ENCODE data around the gene SLC44A3. TPM values are rescaled to one million over a fixed set of nuclear protein-coding genes. Genes with fewer than 3 reads are reported as not detected.
"Not testable (repeated sequence)": the region's sequence is repeated elsewhere in the genome, so short reads cannot be mapped to it uniquely, and the experiment has no call there.

Gene SLC44A3
- total RNA-seq, 2 experiments from 2014 or later, result 0.37 to 0.52 TPM

DNA sequence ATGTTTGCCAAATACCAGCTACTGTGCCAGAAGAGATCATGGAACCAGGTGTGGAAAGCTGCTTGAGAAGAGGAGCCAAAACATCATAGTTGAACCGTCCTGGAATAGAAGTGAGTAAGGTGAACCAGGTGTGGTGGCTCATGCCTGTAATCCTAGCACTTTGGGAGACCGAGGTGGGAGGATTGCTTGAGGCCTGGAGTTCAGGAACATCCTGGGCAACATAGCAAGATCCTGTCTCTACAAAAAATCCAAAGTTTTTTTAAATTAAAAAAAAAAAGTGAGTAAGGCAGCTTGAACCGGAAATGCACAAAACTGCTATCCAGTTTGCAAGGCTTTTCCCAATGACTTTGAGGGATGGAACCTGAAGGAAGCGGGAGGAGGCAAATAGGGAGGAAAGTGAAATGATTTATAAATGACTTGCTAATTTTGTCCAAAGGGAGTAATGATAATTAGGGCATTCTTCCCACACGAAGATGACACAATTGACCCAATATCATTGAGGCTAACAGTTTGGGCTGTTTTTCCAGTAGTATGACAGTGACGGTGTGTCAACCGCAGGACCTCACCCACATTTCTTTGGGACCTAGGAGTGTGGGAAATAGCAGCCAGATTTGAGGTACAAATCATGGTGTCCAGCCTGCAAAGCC is 108.3 kb downstream of the SLC44A3 start:
- no peak for DNase-seq
- H3K9me3 Mint-ChIP-seq, result no peaks in the 10 kb centered on the region
- H3K4me3 Mint-ChIP-seq, result no peak overlapping the region
- H3K27ac Mint-ChIP-seq, result no peak overlapping the region
- ChIA-PET POLR2A (no interaction called here), CTCF (no interaction called here)
- no peaks in the 10 kb centered on the region for H3K36me3 Mint-ChIP-seq (ENCODE audit: low read depth)
- peaks cover 13% of the 10 kb centered on the region for H3K4me1 Mint-ChIP-seq
- H3K27me3 Mint-ChIP-seq, result peaks cover 46% of the 10 kb centered on the region

GRCh38 chr1:94929351-94930217 is 109.4 kb downstream of the SLC44A3 start:
- POLR2A ChIA-PET, result no interaction called here
- Mint-ChIP-seq H3K27me3 (peaks cover 38% of the 10 kb centered on the region), H3K4me1 (peaks cover 13% of the 10 kb centered on the region), H3K36me3 (ENCODE audit: low read depth) (no peaks in the 10 kb centered on the region), H3K4me3 (no peak overlapping the region), H3K9me3 (no peaks in the 10 kb centered on the region), H3K27ac (no peak overlapping the region)
- CTCF ChIA-PET, result no interaction called here
- DNase-seq, result no peak

- CTCF ChIA-PET, result no interaction called here
- no peaks in the 10 kb centered on the region for H3K9me3 Mint-ChIP-seq
Observed at GRCh38 chr1:94931254-94931841, 111.2 kb downstream of the SLC44A3 start.

DNA sequence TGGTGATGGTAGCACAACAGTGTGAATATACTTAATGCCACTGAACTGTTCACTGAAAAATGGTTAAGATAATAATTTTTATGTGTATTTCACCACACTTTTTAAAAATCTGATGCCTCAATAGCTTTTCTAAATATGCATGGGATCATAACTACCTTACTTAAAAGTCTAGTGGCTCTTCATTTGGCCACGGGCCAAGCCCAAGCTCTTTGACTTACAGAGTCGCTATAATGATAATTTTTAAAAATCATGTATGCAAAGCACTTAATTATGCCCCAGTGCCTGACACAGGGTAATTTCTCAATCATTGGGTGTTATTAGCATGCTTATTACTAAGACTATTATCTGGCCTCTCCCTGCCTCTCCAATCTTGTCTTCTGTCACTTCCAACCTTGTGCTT is 114.4 kb downstream of the SLC44A3 start:
- POLR2A ChIA-PET, result no interaction called here
- Mint-ChIP-seq H3K9me3 (no peaks in the 10 kb centered on the region), H3K27ac (no peak overlapping the region), H3K4me1 (no peaks in the 10 kb centered on the region), H3K27me3 (peaks cover 3% of the 10 kb centered on the region), H3K36me3 (ENCODE audit: low read depth) (no peaks in the 10 kb centered on the region), H3K4me3 (no peak overlapping the region)
- CTCF ChIA-PET, result no interaction called here
- DNase-seq, result no peak

More at GRCh38 chr1:94931254-94931841, 111.2 kb downstream of the SLC44A3 start:
- peaks cover 4% of the 10 kb centered on the region for H3K4me1 Mint-ChIP-seq
- H3K27me3 Mint-ChIP-seq, result peaks cover 24% of the 10 kb centered on the region
- POLR2A ChIA-PET, result no interaction called here
- no peaks in the 10 kb centered on the region for H3K36me3 Mint-ChIP-seq (ENCODE audit: low read depth)
- DNase-seq, result no peak
- no peak overlapping the region for H3K27ac Mint-ChIP-seq
- H3K4me3 Mint-ChIP-seq, result no peak overlapping the region

DNA sequence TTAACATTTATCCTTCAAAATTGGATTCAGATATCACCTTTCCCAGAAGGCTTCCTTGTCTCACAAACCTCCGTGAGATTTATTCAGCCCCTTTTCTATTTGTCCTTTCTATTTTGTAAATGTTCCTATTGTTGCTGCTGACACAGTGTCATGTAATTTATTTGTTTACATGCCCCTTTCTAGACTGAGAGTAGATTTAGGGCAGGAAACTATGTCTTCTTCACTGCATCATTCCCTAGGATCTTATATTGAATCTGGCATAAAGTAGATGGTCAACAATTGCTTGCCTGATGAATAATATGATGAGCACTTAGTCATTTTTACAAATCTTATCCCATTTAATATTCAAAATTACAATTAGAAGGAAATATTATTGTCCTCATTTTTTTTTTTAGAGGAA is 114.9 kb downstream of the SLC44A3 start:
- H3K27ac Mint-ChIP-seq, result no peak overlapping the region
- H3K9me3 Mint-ChIP-seq, result no peaks in the 10 kb centered on the region
- no peak for DNase-seq
- H3K4me1 Mint-ChIP-seq, result no peaks in the 10 kb centered on the region
- peaks cover 2% of the 10 kb centered on the region for H3K27me3 Mint-ChIP-seq
- ChIA-PET POLR2A (no interaction called here), CTCF (no interaction called here)
- no peak overlapping the region for H3K4me3 Mint-ChIP-seq
- no peaks in the 10 kb centered on the region for H3K36me3 Mint-ChIP-seq (ENCODE audit: low read depth)

GRCh38 chr1:94935476-94935875 is 115.3 kb downstream of the SLC44A3 start:
- Mint-ChIP-seq H3K27ac (no peak overlapping the region), H3K4me3 (no peak overlapping the region), H3K4me1 (no peaks in the 10 kb centered on the region), H3K9me3 (no peaks in the 10 kb centered on the region), H3K36me3 (ENCODE audit: low read depth) (no peaks in the 10 kb centered on the region), H3K27me3 (no peaks in the 10 kb centered on the region)
- POLR2A ChIA-PET, result no interaction called here
- no peak for DNase-seq
- CTCF ChIA-PET, result no interaction called here

GRCh38 chr1:94936861-94937620 is 116.9 kb downstream of the SLC44A3 start:
- no peak overlapping the region for H3K27ac Mint-ChIP-seq
- CTCF ChIA-PET, result no interaction called here
- no peaks in the 10 kb centered on the region for H3K9me3 Mint-ChIP-seq
- no peaks in the 10 kb centered on the region for H3K27me3 Mint-ChIP-seq
- H3K36me3 Mint-ChIP-seq (ENCODE audit: low read depth), result no peaks in the 10 kb centered on the region
- H3K4me3 Mint-ChIP-seq, result no peak overlapping the region
- POLR2A ChIA-PET, result no interaction called here
- H3K4me1 Mint-ChIP-seq, result no peaks in the 10 kb centered on the region
- DNase-seq, result no peak

GRCh38 chr1:94937820-94938219 is 117.7 kb downstream of the SLC44A3 start:
- ChIA-PET POLR2A (no interaction called here), CTCF (no interaction called here)
- H3K9me3 Mint-ChIP-seq, result no peaks in the 10 kb centered on the region
- H3K36me3 Mint-ChIP-seq (ENCODE audit: low read depth), result no peaks in the 10 kb centered on the region
- no peak overlapping the region for H3K4me3 Mint-ChIP-seq
- DNase-seq, result no peak
- H3K27ac Mint-ChIP-seq, result no peak overlapping the region
- no peaks in the 10 kb centered on the region for H3K4me1 Mint-ChIP-seq
- no peaks in the 10 kb centered on the region for H3K27me3 Mint-ChIP-seq

- ChIA-PET POLR2A (interaction anchor here (0.7 kb wide), 1 partner anchor 79 kb away, joined by 3 read pairs; no protein-coding TSS in a partner anchor), CTCF (no interaction called here)
- H3K27ac Mint-ChIP-seq, result no peak overlapping the region
Observed at GRCh38 chr1:94940738-94941137, 120.6 kb downstream of the SLC44A3 start.

DNA sequence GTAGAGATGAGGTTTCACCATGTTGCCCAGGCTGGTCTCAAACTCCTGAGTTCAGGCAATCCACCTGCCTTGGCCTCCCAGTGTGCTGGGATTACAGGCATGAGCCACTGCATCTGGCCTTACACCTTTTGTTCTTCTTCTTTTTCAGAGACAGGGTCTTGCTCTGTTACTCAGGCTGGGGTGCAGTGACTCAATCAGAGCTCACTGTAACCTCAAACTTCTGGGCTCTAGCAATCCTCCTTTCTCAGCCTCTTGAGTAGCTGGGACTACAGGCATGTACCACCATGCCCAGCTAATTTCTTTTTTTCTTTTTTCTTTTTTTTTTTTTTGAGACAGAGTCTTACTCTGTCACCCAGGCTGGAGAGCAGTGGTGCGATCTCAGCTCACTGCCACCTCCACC is 121.3 kb downstream of the SLC44A3 start:
- peaks cover 14% of the 10 kb centered on the region for H3K27me3 Mint-ChIP-seq
- POLR2A ChIA-PET; H3K27ac Mint-ChIP-seq; DNase-seq; CTCF ChIA-PET; H3K9me3 Mint-ChIP-seq; H3K4me1 Mint-ChIP-seq; H3K36me3 Mint-ChIP-seq (ENCODE audit: low read depth); H3K4me3 Mint-ChIP-seq: not testable (repeated sequence)

More at GRCh38 chr1:94940738-94941137, 120.6 kb downstream of the SLC44A3 start:
- peaks cover 14% of the 10 kb centered on the region for H3K27me3 Mint-ChIP-seq
- no peak for DNase-seq
- no peak overlapping the region for H3K4me3 Mint-ChIP-seq
- no peaks in the 10 kb centered on the region for H3K36me3 Mint-ChIP-seq (ENCODE audit: low read depth)
- H3K9me3 Mint-ChIP-seq, result no peaks in the 10 kb centered on the region
- no peaks in the 10 kb centered on the region for H3K4me1 Mint-ChIP-seq

- Mint-ChIP-seq H3K9me3 (no peaks in the 10 kb centered on the region), H3K27ac (no peak overlapping the region), H3K36me3 (ENCODE audit: low read depth) (no peaks in the 10 kb centered on the region), H3K4me3 (no peak overlapping the region), H3K27me3 (peaks cover 14% of the 10 kb centered on the region), H3K4me1 (no peaks in the 10 kb centered on the region)
- DNase-seq, result no peak
- CTCF ChIA-PET, result no interaction called here
- POLR2A ChIA-PET, result no interaction called here
Observed at GRCh38 chr1:94942171-94943128, 122.3 kb downstream of the SLC44A3 start.
